K562 (cell line): ENCODE data around the gene SCNN1A. TPM values are rescaled to one million over a fixed set of nuclear protein-coding genes. Genes with fewer than 3 reads are reported as not detected.

Experiments used
- CBX3 ChIP-seq, 2 experiments: IDR thresholded peaks; 1 replicate in 1 of 2; 2 replicates in 1 of 2; pipeline ENCODE4 v1.6.1; 2012; ENCODE audit warnings: inconsistent platforms in 2 of 2, low read length in 2 of 2, borderline replicate concordance in 1 of 2, control low read depth in 1 of 2
- ETV6 ChIP-seq, 3 experiments: fragments of 150-350 bp in 1 of 3; sonication (generic) in 1 of 3; formaldehyde crosslinking in 1 of 3; IDR thresholded peaks; 2 replicates each; pipeline versions ENCODE4 v1.6.1 to v1.8.0; 2014 to 2022; ENCODE audit warnings: borderline replicate concordance in 2 of 3, low read depth in 2 of 3, antibody characterized with exemption in 1 of 3, low read length in 1 of 3, mild to moderate bottlenecking in 1 of 3, missing genetic modification reagents in 1 of 3
- L3MBTL2 ChIP-seq: fragments of 450-650 bp; IDR thresholded peaks from 2 replicates; pipeline ENCODE4 v1.6.1; 2016; ENCODE audit warnings: mild to moderate bottlenecking, moderate library complexity
- MTA3 ChIP-seq: fragments of 450-650 bp; formaldehyde crosslinking; IDR thresholded peaks from 2 replicates; pipeline ENCODE4 v1.6.1; 2017; ENCODE audit warnings: mild to moderate bottlenecking, borderline replicate concordance
- MYC ChIP-seq, 2 experiments: fragments of 250-450 bp in 1 of 2; sonication (Bioruptor Pico) in 1 of 2; IDR thresholded peaks; 2 replicates each; pipeline versions ENCODE4 v1.5.1 to v1.6.1; 2012 to 2021; ENCODE audit warnings: low read depth in 2 of 2, borderline replicate concordance in 1 of 2, improper control_type of control experiment in 1 of 2, low read length in 1 of 2, mild to moderate bottlenecking in 1 of 2, moderate library complexity in 1 of 2
- POLR2H ChIP-seq: IDR thresholded peaks from 2 replicates; pipeline ENCODE4 v1.6.1; 2016; ENCODE audit warnings: missing genetic modification characterization, low read depth, mild to moderate bottlenecking, control low read depth, missing compliant biosample characterization, moderate library complexity
- SIX5 ChIP-seq, 2 experiments: IDR thresholded peaks; 2 replicates each; pipeline ENCODE4 v1.6.1; 2011; ENCODE audit warnings: low read length in 2 of 2, borderline replicate concordance in 1 of 2, low read depth in 1 of 2, mild to moderate bottlenecking in 1 of 2, moderate library complexity in 1 of 2; ENCODE audit not compliant: insufficient read depth in 1 of 2
- TCF7 ChIP-seq: sonication (generic); IDR thresholded peaks from 2 replicates; pipeline ENCODE4 v1.6.1; 2016; ENCODE audit warnings: antibody characterized with exemption, borderline replicate concordance
- TEAD2 ChIP-seq: fragments of 450-650 bp; IDR thresholded peaks from 2 replicates; pipeline ENCODE4 v1.6.1; 2016; ENCODE audit warnings: missing genetic modification characterization, control low read depth, missing compliant biosample characterization
- USF1 ChIP-seq: sonication (generic); formaldehyde crosslinking; IDR thresholded peaks from 2 replicates; pipeline ENCODE4 v1.9.0; 2022; ENCODE audit warnings: mild to moderate bottlenecking, missing genetic modification reagents
- WHSC1 ChIP-seq: IDR thresholded peaks from one replicate; pipeline ENCODE4 v1.6.1; 2012; ENCODE audit warnings: low read length, control low read depth, inconsistent platforms
- polyA plus RNA-seq, 8 experiments: library from polyadenylated mRNA; depleted of rRNA in 4 of 8; stranded (reverse) in 5 of 8; unstranded in 3 of 8; fragments of >200 nt; fragmentation: Nextera tagmentation in 2 of 8; fragmentation: Illumina TruSeq in 1 of 8; extraction: Ambion mirVana in 2 of 8; extraction: Trizol in 1 of 8; gene quantifications; 2 replicates each; pipeline versions ENCODE4 v1.2.1 to v1.2.3, GENCODE V29; 2011 to 2014; ENCODE audit warnings: inconsistent platforms in 1 of 8, missing spikeins in 1 of 8
- total RNA-seq, 7 experiments: library from RNA; depleted of rRNA in 6 of 7; stranded (reverse); fragments of >200 nt in 6 of 7; fragmentation: Illumina TruSeq in 2 of 7; extraction: Trizol in 2 of 7; gene quantifications; 2 replicates each; pipeline versions ENCODE4 v1.2.1 to v1.2.3, GENCODE V29; 2011 to 2021; ENCODE audit warnings: low replicate concordance in 1 of 7
- TF ChIP-seq, protein P1 (sequence below), 2 experiments: fragments of 450-650 bp; formaldehyde crosslinking in 1 of 2; IDR thresholded peaks; 2 replicates each; pipeline versions ENCODE4 v1.4.0 to v1.6.1; 2014 to 2020; ENCODE audit warnings: mild to moderate bottlenecking in 2 of 2, borderline replicate concordance in 1 of 2, low read depth in 1 of 2
- TF ChIP-seq, protein P2 (sequence below), 2 experiments: fragments of 200-800 bp in 1 of 2; sonication (Bioruptor generic) in 1 of 2; sonication (generic) in 1 of 2; formaldehyde crosslinking in 1 of 2; IDR thresholded peaks in 1 of 2; conservative IDR thresholded peaks in 1 of 2; 2 replicates each; pipeline versions ENCODE4 v1.5.0 to v1.6.1; 2016 to 2020; ENCODE audit warnings: missing compliant biosample characterization in 1 of 2, missing genetic modification characterization in 1 of 2, missing genetic modification reagents in 1 of 2

The SCNN1A gene
- total and polyA plus RNA-seq, 9 of the 15 experiments (the other 6 are each of a cell fraction or from before 2014, with no cell fraction given), result 0.15 to 0.49 (median 0.32) TPM; not detected in 5

GRCh38 chr12:6367065-6367968 is 8.0 kb downstream of the SCNN1A start (continued):
- TF ChIP-seq, protein P1, sequence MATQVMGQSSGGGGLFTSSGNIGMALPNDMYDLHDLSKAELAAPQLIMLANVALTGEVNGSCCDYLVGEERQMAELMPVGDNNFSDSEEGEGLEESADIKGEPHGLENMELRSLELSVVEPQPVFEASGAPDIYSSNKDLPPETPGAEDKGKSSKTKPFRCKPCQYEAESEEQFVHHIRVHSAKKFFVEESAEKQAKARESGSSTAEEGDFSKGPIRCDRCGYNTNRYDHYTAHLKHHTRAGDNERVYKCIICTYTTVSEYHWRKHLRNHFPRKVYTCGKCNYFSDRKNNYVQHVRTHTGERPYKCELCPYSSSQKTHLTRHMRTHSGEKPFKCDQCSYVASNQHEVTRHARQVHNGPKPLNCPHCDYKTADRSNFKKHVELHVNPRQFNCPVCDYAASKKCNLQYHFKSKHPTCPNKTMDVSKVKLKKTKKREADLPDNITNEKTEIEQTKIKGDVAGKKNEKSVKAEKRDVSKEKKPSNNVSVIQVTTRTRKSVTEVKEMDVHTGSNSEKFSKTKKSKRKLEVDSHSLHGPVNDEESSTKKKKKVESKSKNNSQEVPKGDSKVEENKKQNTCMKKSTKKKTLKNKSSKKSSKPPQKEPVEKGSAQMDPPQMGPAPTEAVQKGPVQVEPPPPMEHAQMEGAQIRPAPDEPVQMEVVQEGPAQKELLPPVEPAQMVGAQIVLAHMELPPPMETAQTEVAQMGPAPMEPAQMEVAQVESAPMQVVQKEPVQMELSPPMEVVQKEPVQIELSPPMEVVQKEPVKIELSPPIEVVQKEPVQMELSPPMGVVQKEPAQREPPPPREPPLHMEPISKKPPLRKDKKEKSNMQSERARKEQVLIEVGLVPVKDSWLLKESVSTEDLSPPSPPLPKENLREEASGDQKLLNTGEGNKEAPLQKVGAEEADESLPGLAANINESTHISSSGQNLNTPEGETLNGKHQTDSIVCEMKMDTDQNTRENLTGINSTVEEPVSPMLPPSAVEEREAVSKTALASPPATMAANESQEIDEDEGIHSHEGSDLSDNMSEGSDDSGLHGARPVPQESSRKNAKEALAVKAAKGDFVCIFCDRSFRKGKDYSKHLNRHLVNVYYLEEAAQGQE (IDR thresholded peaks at IDR 0.05; ENCODE audit: borderline replicate concordance), result peak; percentile 53; the same call in 1 of the 2 replicates
- TF ChIP-seq, protein P1 (CRISPR knock-in tag; IDR thresholded peaks at IDR 0.05; ENCODE audit: low read depth), result no peak
- TF ChIP-seq MYC (IDR thresholded peaks at IDR 0.05; ENCODE audit: low read depth, low read length), result peak; percentile 26; the same call in 1 of the 2 replicates
- no peak for TF ChIP-seq MYC (CRISPR knock-in tag; IDR thresholded peaks at IDR 0.05; ENCODE audit: borderline replicate concordance, low read depth)
- peak; percentile 71 for TF ChIP-seq USF1 (CRISPR knock-in tag)
- TF ChIP-seq TEAD2, result no peak
- TF ChIP-seq, protein P2, sequence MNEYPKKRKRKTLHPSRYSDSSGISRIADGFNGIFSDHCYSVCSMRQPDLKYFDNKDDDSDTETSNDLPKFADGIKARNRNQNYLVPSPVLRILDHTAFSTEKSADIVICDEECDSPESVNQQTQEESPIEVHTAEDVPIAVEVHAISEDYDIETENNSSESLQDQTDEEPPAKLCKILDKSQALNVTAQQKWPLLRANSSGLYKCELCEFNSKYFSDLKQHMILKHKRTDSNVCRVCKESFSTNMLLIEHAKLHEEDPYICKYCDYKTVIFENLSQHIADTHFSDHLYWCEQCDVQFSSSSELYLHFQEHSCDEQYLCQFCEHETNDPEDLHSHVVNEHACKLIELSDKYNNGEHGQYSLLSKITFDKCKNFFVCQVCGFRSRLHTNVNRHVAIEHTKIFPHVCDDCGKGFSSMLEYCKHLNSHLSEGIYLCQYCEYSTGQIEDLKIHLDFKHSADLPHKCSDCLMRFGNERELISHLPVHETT (CRISPR knock-in tag; conservative IDR thresholded peaks at IDR 0.05 in 1 of 2, IDR thresholded peaks at IDR 0.05 in 1 of 2), result no peak
- no peak for TF ChIP-seq POLR2H (tag)
- TF ChIP-seq MTA3, result no peak
- TF ChIP-seq WHSC1, result no peak
- peak; percentile 53; the same call in 1 of the 2 replicates for TF ChIP-seq L3MBTL2
- TF ChIP-seq TCF7, result no peak
- peak; percentile 71 to 80; a peak in 3 of 4 replicates for TF ChIP-seq ETV6 (IDR thresholded peaks at IDR 0.05; ENCODE audit: borderline replicate concordance in 1 of 2, low read depth in 2 of 2, low read length in 1 of 2)
- TF ChIP-seq ETV6 (CRISPR knock-in tag; IDR thresholded peaks at IDR 0.05; ENCODE audit: borderline replicate concordance), result no peak
- peak in 1 of 2 experiments; percentile 46; a peak in 1 of 3 replicates for TF ChIP-seq CBX3 (IDR thresholded peaks at IDR 0.05; ENCODE audit: borderline replicate concordance in 1 of 2, low read length in 2 of 2)
- no peak for TF ChIP-seq SIX5 (IDR thresholded peaks at IDR 0.05; ENCODE audit: borderline replicate concordance in 1 of 2, insufficient read depth in 1 of 2, low read depth in 1 of 2, low read length in 2 of 2)
